Fibroblast of the aortic adventitia (primary cell): Measurements from ENCODE around the gene COL4A6. TPM values are rescaled to one million over a fixed set of nuclear protein-coding genes. Genes with fewer than 3 reads are reported as not detected.
A peak's percentile ranks its signal among the peaks of the same experiment; 100 is the strongest.
"Not testable (repeated sequence)": the region's sequence is repeated elsewhere in the genome, so short reads cannot be mapped to it uniquely, and the experiment has no call there.

Experiments used
- DNase-seq: peaks from one replicate; pipeline ENCODE4 v3.0.0-alpha.2; 2010; ENCODE audit warnings: low read depth
- H3K4me3 ChIP-seq: 2 replicates; pipeline ENCODE4 v1.5.1; 2011; ENCODE audit warnings: low read depth, mild to moderate bottlenecking, control low read depth, low read length, moderate library complexity
- total RNA-seq: library from RNA; depleted of rRNA; stranded (reverse); fragments of >200 nt; gene quantifications from 2 replicates; pipeline ENCODE4 v1.2.3, GENCODE V29; 2012; ENCODE audit warnings: low replicate concordance
- TF ChIP-seq, protein P1 (sequence below): IDR thresholded peaks from 2 replicates; pipeline ENCODE4 v1.5.1; 2011; ENCODE audit warnings: mild to moderate bottlenecking, low read length, control low read depth, inconsistent platforms; ENCODE audit not compliant: insufficient read depth

Gene COL4A6
- total RNA-seq, 1 donor, result 2.2 TPM

DNA sequence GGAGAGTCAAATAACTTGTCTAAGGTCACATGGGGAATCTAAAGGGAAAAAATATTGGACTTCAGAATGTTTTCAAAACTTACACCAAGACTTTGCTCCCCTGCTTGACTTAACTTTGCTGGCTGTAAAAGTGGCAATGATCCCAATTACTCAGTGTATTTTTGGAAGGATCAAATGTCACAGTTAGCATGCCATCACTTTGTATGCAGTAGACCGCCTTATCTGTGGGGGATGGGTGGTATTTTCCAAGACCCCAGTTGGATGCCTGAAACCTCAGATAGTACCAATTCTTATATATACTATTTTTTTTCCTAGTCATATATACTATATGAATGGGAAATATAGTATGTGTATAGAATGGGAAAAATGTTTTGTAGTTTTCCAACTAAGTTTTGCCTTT, 53.4 kb downstream of the COL4A6 start:
- DNase-seq, result no peak
- TF ChIP-seq, protein P1, sequence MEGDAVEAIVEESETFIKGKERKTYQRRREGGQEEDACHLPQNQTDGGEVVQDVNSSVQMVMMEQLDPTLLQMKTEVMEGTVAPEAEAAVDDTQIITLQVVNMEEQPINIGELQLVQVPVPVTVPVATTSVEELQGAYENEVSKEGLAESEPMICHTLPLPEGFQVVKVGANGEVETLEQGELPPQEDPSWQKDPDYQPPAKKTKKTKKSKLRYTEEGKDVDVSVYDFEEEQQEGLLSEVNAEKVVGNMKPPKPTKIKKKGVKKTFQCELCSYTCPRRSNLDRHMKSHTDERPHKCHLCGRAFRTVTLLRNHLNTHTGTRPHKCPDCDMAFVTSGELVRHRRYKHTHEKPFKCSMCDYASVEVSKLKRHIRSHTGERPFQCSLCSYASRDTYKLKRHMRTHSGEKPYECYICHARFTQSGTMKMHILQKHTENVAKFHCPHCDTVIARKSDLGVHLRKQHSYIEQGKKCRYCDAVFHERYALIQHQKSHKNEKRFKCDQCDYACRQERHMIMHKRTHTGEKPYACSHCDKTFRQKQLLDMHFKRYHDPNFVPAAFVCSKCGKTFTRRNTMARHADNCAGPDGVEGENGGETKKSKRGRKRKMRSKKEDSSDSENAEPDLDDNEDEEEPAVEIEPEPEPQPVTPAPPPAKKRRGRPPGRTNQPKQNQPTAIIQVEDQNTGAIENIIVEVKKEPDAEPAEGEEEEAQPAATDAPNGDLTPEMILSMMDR, result no peak
- no peak overlapping the region for H3K4me3 ChIP-seq

DNA sequence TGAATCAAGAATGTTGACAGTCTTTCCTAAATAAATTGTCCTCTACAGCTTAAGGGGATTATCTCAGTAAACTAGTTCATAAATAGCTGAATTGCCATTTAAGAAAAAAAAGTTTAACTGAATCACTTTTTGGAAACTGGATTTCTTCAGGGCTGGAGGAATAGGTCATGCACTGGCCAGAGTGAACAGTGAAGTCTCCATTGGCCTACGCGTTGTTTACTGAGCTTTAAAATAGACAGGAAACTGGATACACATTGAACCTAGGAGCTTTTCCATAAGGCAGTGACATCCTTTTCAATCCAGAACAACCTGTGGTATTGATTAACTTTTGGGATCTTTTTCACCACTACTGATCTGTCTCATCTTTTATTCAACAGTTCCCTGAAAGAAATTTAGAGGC, 58.0 kb downstream of the COL4A6 start:
- no peak overlapping the region for H3K4me3 ChIP-seq
- DNase-seq, result no peak
- TF ChIP-seq, protein P1, result no peak

DNA sequence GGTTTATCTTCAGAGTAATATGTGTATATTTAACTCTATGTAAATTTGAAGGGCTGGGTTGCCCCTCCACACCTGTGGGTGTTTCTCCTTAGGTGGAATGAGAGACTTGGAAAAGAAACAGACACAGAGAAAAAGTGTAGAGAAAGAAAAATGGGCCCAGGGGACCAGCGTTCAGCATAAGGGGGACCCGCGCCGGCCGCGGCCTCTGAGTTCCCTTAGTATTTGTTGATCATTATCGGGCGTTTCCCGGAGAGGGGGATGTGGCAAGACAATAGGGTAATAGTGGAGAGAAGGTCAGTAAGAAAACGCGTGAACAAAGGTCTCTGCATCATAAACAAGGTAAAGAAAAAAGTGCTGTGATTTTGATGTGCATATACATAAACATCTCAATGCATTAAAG, 61.4 kb downstream of the COL4A6 start:
- not testable (repeated sequence) for H3K4me3 ChIP-seq, DNase-seq

DNA sequence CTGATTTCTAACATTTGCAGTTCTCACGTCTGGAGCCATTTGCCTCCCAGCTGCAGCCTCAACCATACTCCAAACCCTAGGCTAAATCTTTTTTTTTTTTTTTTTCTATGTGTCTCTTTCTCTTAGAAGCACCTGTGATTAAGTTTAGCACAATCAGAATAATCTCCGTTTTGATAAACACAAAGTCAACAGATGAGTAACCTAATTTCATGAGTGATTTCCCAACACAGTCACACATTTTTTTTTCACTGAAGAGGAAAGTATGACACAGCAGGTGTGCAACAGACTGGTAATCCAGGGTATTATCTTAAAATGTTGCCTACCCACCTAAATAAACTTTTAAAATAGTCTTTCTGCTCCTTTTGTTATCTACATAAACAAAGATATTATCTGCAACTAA, 62.6 kb downstream of the COL4A6 start:
- not testable (repeated sequence) for DNase-seq, H3K4me3 ChIP-seq

DNA sequence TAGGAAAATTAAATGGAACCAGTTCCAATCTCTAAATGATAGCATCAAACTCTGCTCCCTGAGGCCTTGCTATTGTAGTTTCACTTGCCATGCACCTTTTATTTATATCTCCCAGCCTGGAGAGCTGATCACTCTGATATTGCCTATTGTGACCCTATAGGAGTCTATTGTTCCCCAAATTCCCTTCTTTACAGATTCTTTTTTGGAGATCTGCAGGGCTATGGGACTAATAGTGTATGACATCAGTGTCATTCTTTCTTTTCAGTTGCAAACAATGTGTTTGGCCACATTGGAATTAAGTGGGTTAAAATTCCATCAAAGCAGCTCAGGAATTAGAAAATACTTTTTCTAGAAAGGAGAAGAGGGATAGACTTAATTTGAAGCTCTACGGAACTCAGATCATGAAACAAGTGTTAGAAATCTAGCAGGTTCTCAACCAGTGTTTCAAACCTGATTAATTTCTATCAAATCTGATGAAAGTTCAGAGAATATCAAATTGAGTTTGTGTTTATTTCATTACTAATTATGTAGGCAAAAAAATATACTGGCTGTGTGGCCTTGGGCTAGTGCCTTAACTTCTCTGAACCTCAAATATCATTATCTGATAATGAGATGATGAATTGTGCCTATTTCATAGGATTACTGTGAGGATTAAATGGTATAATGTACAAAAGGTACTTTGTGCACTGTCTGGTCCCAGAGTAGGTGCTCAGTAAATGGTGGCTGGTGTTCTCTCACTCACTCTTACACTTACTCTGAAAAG, 71.4 kb downstream of the COL4A6 start:
- H3K4me3 ChIP-seq, result no peak overlapping the region
- TF ChIP-seq, protein P1, result no peak
- no peak for DNase-seq

DNA sequence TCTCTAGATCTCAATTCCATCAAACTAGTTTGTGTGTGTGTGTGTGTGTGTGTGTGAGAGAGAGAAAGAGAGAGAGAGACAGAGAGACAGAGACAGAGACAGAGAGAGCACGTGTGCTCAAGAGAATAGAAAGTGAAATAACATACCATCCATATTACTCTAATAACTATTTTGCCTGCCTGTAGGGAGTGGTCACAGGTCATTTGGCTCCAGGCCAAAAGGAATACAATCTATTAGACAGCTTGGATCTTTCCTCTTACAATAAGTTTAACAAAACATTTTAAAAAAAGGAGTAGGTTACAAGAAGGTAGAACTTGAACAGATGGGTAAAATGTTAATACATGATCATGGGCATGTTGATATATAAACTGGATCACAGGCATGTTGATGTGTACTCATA, 76.2 kb downstream of the COL4A6 start:
- DNase-seq, result no peak
- no peak overlapping the region for H3K4me3 ChIP-seq
- TF ChIP-seq, protein P1, result no peak

DNA sequence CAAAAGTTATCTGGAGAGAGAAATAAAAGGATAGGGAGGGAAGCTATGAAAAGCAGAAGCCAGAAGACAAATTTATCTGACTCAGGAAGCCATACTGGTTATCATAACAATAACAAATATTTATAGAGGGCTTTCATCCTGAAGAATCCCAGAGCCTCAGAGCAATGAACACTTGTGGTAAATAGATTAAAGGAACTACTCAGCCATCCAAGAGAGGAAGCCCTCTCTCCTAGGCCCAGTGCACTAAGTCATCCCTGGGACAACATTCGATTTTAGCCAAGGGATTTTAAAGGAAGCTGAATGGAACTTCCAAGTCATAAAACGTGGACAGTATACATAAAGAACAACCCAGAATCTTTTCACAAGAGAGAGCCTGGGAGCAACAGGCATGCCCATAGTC, 76.9 kb downstream of the COL4A6 start:
- H3K4me3 ChIP-seq, result no peak overlapping the region
- TF ChIP-seq, protein P1, result no peak
- DNase-seq, result peak; percentile 43
